ENCODE measurements around the gene EIF5A2. TPM values are rescaled to one million over a fixed set of nuclear protein-coding genes. Genes with fewer than 3 reads are reported as not detected.

EIF5A2 gene
- polyA plus RNA-seq, 1 donor from 2014 or later: 0.94 TPM

GRCh38 chr3:170949211-170949610 is 40.8 kb upstream of the EIF5A2 start:
- H3K9me3 ChIP-seq (ENCODE audit: low read length): no peaks in the 10 kb centered on the region

GRCh38 chr3:170947018-170947769 is 38.8 kb upstream of the EIF5A2 start:
- no peaks in the 10 kb centered on the region for H3K9me2 ChIP-seq (ENCODE audit: insufficient read depth, low read length)
- H3K4me3 ChIP-seq (ENCODE audit: low read length): no peak overlapping the region
- H3K4me2 ChIP-seq (ENCODE audit: low read length): no peak overlapping the region
- H2AFZ ChIP-seq (ENCODE audit: low read depth, low read length): no peak overlapping the region
- H3K9me3 ChIP-seq (ENCODE audit: low read length): no peaks in the 10 kb centered on the region
- no peak for TF ChIP-seq MXI1 (conservative IDR thresholded peaks at IDR 0.05; ENCODE audit: poor library complexity, severe bottlenecking)
- H3K27ac ChIP-seq (ENCODE audit: low read length): no peak overlapping the region
- H3F3A ChIP-seq (ENCODE audit: insufficient read depth, low read length, poor library complexity, severe bottlenecking): no peaks in the 10 kb centered on the region
- no peaks in the 10 kb centered on the region for H3K36me3 ChIP-seq (ENCODE audit: insufficient read depth, low read length)
- no peak overlapping the region for H3K9ac ChIP-seq (ENCODE audit: low read length)
- H3K27me3 ChIP-seq (ENCODE audit: insufficient read depth, low read depth, low read length): no peaks in the 10 kb centered on the region
- H3K79me2 ChIP-seq (replicated peaks; ENCODE audit: insufficient read depth, low read length): no peaks in the 10 kb centered on the region
- no peaks in the 10 kb centered on the region for H4K20me1 ChIP-seq (ENCODE audit: insufficient read depth)

More at GRCh38 chr3:170949211-170949610, 40.8 kb upstream of the EIF5A2 start:
- H3K4me3 ChIP-seq (ENCODE audit: low read length): no peak overlapping the region
- H3K36me3 ChIP-seq (ENCODE audit: insufficient read depth, low read length): no peaks in the 10 kb centered on the region
- no peak overlapping the region for H2AFZ ChIP-seq (ENCODE audit: low read depth, low read length)
- no peaks in the 10 kb centered on the region for H3K27me3 ChIP-seq (ENCODE audit: insufficient read depth, low read depth, low read length)
- no peaks in the 10 kb centered on the region for H3K9me2 ChIP-seq (ENCODE audit: insufficient read depth, low read length)
- no peaks in the 10 kb centered on the region for H3F3A ChIP-seq (ENCODE audit: insufficient read depth, low read length, poor library complexity, severe bottlenecking)
- no peaks in the 10 kb centered on the region for H4K20me1 ChIP-seq (ENCODE audit: insufficient read depth)
- no peak overlapping the region for H3K4me2 ChIP-seq (ENCODE audit: low read length)
- TF ChIP-seq POLR2AphosphoS5 (IDR thresholded peaks at IDR 0.05) (no peak), EP300 (conservative IDR thresholded peaks at IDR 0.05; ENCODE audit: poor library complexity, severe bottlenecking) (no peak), EZH2 (IDR thresholded peaks at IDR 0.05; ENCODE audit: borderline replicate concordance, insufficient read depth, low read length, poor library complexity, severe bottlenecking) (no peak), CTCF (IDR thresholded peaks at IDR 0.05; ENCODE audit: poor library complexity, severe bottlenecking) (no peak), SMC3 (conservative IDR thresholded peaks at IDR 0.05; ENCODE audit: poor library complexity) (no peak), MXI1 (conservative IDR thresholded peaks at IDR 0.05; ENCODE audit: poor library complexity, severe bottlenecking) (no peak), TAF1 (IDR thresholded peaks at IDR 0.05; ENCODE audit: low read depth) (no peak), REST (IDR thresholded peaks at IDR 0.05; ENCODE audit: borderline replicate concordance) (no peak), RAD21 (conservative IDR thresholded peaks at IDR 0.05) (no peak)
- no peak overlapping the region for H3K27ac ChIP-seq (ENCODE audit: low read length)
- no peaks in the 10 kb centered on the region for H3K79me2 ChIP-seq (replicated peaks; ENCODE audit: insufficient read depth, low read length)
- H3K9ac ChIP-seq (ENCODE audit: low read length): no peak overlapping the region
